Left renal cortex interstitium (tissue), 4 donors: ENCODE results near the gene CCM2L. TPM values are rescaled to one million over a fixed set of nuclear protein-coding genes. Genes with fewer than 3 reads are reported as not detected.

Source experiments
- DNase-seq, 4 donors: peaks; one replicate each; pipeline ENCODE4 v3.0.0-alpha.2; 2013; ENCODE audit warnings: low read depth in 4 of 4, low spot score in 2 of 4, missing footprints in 1 of 4
- polyA plus RNA-seq, 4 donors: library from polyadenylated mRNA; unstranded; fragments of 120-200 nt; gene quantifications; one replicate each; pipeline ENCODE4 v1.2.1, GENCODE V29; 2013; ENCODE audit not compliant: insufficient read length in 4 of 4

The CCM2L gene
- polyA plus RNA-seq, 4 donors = 6.6 to 8.5 (median 7.9) TPM

GRCh38 chr20:31991339-31991705, 18.9 kb upstream of the CCM2L start:
- DNase-seq = no peak

DNA sequence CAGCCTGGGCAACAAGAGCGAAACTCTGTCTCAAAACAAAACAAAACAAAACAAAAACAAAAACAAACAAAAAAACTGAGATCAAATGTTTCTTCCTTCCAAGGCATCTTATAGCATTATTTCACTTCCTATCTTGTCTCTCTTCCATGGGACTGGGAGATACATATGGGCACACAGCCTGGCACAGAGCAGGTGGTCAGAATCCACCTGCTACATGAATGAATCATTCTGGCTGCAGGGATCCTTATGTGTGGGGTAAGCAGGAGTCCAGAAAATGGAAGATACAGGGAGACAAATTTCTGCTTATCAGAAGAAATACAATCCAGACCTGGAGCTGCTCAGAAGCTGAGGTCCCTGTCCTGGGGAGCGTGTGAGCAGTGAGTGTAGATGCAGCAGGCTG, 18.2 kb upstream of the CCM2L start:
- no peak for DNase-seq

- DNase-seq = no peak
Observed at GRCh38 chr20:31996996-31997395, 13.2 kb upstream of the CCM2L start.

DNA sequence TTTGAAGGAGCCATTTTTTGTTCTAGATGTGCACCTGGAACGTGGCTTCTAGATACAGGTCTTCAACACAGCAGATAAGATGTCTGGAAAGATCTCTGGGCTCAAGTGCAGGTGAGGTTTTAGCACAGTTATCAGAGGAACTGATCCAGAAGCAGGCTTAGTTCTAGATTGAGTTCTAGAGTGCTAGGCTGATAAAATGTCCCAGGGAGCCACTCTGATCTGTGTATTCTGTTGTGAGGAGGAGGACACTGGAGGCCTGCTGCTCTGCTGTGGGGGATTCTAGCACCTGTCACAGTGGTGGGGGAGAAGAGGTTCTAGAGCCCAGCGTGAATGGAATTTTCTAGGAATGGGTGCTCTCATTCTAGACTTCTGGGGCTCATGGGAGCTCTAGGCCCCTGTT, 12.0 kb upstream of the CCM2L start:
- no peak for DNase-seq

DNA sequence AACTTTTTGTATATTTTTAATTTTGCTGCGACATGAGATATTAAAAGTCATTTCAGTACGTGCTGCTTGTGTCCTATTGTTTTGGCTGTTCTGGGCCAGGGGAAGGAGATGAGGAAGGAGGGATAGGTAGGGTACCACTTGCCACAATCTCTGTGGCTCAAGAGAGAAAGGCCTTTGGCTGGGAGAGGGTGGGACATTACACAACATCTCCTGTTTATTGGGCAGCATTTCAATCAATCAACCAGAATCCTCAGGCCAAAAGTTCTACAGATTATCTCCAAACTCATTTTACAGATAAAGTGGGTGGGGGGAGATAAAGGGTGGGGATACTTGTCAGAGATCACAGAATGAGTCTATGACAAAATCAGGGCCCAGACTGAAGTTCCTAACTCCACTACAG, 6.9 kb upstream of the CCM2L start:
- no peak for DNase-seq

DNA sequence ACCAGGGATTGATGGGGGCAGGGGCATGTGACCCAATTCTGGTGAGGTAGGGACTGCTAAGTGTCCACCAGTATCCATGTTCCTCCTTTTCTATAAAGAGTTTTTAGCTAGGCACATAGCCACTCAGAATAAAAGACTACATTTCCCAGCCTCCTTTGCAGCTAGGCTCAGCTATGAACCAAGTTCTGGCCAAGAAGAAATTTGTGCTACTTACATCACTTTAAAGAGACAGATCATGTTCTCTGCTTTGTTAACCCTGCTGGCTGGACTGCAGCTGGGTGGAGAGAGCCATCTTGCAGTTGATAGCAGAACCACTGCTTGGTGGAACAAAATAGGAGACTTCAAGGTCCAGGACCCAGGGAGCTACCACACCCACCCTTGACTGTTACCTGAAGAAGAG, 5.3 kb upstream of the CCM2L start:
- DNase-seq = no peak

GRCh38 chr20:32006053-32006452, 4.2 kb upstream of the CCM2L start:
- no peak for DNase-seq

DNA sequence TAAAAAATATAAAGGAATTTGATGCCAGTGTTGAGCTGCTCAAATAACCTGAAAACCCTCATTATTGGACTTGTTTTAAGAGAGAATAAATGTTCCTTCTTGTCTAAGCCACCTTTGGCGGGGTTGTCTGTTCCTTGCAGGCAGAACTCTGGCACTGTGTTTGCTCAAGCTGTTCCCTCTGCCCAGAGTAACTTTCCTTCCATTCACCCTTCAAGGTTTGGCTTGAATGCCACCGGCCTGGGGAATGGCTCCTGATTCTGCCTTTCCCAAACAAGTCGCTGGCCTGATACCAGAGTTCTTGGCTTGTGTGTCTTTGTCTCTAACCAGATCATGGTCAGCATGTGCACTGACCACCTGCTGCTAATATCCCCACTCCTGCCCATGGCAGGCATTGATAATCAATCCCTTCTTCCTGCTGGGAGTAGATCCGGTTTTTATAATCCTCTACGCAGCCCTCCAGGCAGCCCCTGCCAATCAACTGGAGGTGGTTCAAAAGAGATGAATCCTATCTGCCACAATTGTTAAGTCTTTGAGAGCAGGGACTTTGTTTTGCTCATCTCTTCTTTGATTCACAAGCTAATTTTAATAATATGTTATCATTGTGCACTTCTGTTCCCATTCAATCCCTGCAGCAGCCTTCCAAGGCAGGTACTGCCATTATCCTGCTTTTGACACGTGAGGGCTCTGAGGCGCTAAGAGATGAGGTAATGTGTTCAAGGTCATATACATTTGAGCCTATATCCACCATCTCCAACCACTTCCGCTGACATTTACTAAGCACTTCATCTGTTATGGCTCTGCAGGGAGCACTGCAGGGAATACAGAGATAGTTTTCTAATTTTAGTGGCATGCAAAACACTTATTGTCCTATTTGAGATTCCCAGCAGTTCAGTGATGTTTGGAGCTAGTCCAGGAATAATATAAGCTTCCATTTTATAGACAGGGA, 3.1 kb upstream of the CCM2L start:
- no peak for DNase-seq

DNA sequence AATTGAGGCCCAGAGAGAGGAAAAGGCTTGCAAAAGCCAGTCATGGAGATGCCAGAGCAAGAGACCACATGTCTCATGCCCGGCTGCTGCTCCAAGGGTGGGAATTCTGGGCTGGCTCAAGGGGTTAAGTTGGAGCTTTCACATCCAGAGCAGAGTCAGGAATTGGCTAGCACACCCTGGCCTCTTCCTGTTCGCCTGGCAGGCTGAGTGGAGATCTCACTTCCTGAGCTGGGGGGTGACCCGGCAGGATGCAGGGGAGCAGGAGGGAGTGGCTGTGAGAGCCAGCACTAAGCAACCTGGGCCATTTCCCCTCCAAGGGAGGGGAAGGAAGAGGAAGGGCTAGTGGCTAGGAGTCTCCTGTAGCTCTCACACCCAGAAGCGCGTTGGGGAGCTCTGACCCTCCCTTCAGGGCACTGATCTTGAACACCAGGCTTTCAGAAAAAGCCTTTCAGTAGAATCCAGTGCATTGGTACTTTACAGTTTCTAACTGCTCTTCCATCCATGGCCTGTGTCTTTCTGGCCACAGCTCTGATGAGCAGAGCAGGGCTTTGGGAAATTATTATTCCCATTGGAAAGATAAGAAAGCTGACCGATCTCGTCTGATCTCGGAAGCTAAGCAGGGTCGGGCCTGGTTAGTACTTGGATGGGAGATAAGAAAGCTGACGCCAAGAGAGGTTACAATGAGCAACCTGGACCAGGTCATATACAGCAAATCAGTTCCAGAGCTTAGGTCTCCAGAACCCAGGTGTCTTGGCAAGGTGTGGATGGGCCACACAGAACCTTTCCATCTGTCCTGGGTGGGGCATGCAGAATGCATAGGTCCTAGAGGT, 2.2 kb upstream of the CCM2L start:
- no peak for DNase-seq

- DNase-seq = no peak
Observed at GRCh38 chr20:32009564-32009963, 674 bp upstream of the CCM2L start.

DNA sequence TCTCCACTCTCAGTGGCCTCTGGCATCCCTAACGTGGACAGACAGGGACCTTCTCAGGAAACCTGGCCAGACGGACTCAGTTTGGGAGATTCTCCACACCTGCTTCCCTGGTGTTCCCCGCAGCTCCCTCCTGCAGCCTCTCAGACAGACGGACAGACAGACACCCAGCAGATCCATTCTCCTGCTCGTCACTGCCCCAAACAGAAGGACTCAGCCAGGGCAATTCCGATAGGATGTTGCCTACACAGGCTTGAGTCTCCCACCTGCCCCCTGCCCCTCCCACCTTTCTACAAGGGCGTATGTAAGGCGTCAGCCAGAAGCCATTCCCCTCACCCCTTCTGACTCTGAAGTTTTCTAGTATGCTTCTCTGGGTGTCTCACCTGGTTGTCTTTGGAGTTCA, 428 bp downstream of the CCM2L start:
- DNase-seq = no peak

DNA sequence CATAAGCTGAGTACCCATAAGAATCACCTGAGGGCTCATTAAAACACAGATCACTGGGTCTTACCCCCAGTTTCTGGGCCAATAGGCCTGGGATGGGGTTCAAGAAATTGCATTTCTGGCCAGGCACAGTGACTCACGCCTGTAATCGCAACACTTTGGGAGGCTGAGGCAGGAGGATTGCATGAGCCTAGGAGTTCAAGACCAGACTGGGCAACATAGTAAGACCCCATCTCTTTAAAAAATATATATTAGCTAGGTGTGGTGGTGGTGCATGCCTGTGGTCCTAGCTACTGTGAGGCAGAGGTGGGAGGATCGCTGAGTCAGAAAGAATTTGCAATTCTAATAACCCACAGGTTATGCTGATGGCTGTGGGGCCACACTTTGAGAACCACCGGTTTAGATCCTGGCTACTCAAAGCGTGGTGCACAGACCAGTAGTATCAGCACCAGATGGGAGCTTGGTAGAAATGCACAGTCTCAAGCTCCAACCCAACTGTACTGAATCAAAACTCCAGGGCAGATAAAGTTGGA, 2.0 kb downstream of the CCM2L start:
- no peak for DNase-seq

DNA sequence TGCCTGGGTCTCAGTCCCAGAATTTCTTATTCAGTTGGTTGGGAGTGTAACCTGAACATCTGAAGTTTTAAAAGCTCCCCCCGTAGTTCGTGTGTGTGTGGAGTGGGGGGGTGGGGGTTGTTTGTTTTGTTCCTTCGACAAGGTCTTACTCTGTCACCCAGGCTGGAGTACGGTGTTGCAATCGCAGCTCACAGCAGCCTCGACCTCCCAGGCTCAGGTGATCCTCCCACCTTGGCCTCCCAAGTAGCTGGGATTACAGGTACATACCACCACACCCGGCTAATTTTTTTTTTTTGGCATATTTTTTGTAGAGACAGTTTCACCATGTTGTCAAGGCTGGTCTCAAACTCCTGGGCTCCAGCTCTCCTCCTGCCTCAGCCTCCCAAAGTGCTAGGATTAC, 3.1 kb downstream of the CCM2L start:
- DNase-seq = no peak

DNA sequence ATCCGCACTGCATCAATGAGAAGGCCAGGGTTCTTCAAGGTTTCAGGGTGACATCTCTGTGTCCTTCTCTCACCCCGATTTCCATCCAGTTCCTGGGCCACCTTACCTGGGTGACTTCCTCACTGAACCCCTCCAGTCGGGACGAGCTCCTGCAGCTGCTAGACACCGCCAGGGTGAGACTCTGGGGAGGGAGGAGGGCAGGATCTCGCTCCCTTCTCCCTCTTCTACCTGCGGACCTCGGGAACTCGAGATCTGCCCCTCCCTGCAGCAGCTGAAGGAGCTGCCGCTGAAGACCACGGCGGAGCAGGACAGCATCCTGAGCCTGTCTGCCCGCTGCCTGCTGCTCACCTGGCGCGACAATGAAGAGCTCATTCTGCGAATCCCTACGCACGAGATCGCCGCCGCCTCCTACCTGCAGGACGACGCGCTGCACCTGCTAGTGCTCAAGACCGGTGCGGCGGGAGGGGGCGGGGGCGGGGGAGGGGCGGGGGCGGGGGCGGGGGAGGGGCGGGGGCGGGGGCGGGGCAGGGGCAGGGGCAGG, 7.5 kb downstream of the CCM2L start:
- DNase-seq = no peak

GRCh38 chr20:32018269-32019155, 8.3 kb downstream of the CCM2L start:
- peak in 2 of 4 donors; percentile 66 to 68 for DNase-seq

DNA sequence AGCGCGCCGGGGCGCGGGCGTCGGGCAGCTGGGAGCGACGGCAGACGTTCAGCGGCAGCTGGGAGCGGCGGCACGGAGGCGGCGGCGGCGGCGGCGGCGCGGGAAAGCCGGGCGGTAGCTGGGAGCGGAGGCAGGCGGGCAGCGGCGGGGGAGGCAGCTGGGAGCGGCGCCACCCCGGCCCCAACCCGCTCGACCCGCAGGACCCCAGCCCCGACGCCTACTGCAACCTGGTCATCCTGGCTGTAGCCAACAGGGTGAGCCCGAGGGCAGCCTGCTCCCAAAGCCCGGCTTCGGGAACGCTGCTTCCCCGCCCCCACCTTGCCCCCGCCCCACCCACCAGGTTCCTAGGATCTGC, 8.9 kb downstream of the CCM2L start:
- no peak for DNase-seq

- no peak for DNase-seq
Observed at GRCh38 chr20:32019563-32020463, 9.6 kb downstream of the CCM2L start.

DNA sequence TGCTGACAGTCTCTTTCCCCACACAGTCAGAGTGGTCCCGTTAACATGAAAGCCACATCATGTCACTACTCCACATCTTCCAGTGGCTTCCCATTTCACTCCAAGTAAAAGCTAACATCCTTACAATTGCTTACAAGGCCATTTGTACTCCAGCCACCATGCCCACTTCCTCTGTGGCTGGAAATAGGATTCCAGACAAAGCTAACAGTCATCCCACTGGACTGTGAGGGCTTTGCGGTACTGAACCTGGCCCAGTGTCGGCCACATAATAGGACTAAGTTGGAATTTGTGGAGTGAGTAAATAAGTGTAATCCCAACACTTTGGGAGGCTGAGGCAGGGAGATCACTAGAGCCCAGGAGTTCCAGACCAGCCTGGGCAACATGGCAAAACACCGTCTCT, 10.9 kb downstream of the CCM2L start:
- no peak for DNase-seq

DNA sequence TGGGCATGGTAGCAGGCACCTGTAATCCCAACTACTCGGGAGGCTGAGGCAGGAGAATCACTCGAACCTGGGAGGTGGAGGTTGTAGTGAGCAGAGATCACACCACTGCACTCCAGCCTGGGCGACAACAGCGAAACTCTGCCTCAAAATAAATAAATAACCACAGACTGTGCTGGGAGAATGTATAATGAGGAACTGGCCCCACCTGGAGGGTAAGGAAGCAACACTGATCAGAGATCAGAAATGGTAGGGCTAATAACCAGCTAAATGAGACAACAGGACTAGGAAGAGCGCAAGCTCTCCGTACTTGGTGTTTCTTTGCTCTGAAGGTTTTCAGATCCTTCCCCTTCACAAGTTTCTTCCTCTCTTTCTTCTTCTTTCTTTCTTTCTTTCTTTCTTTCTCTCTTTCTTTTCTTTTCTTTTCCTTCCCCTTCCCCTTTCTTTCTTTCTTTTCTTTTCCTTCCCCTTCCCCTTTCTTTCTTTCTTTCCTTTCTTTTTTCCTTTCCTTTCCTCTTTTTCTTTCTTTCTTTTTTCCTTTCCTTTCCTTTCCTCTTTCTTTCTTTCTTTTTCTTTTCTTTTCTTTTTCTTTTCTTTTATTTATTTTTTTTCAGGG, 14.6 kb downstream of the CCM2L start:
- DNase-seq = no peak
